Activated CD4-positive, alpha-beta T cell treated with anti-CD3 and anti-CD28 coated beads, Interleukin-2, amount 10 ng/mL, durations not matched to agents 24 days and 14 days (primary cell): ENCODE data around the gene PARD6G. TPM values are rescaled to one million over a fixed set of nuclear protein-coding genes. Genes with fewer than 3 reads are reported as not detected.
"Not testable (repeated sequence)": the region's sequence is repeated elsewhere in the genome, so short reads cannot be mapped to it uniquely, and the experiment has no call there.

Experiments used
- DNase-seq: peaks from one replicate; pipeline ENCODE4 v3.0.0; 2022
- H3K27ac Mint-ChIP-seq: one replicate; pipeline ENCODE4 v1.8.0; 2022; ENCODE audit warnings: mild to moderate bottlenecking, mixed read lengths
- H3K27me3 Mint-ChIP-seq: one replicate; pipeline ENCODE4 v1.8.0; 2022; ENCODE audit warnings: mixed read lengths
- H3K36me3 Mint-ChIP-seq: one replicate; pipeline ENCODE4 v1.8.0; 2022; ENCODE audit warnings: low read depth, mild to moderate bottlenecking, mixed read lengths
- H3K4me1 Mint-ChIP-seq: one replicate; pipeline ENCODE4 v1.8.0; 2021; ENCODE audit warnings: mixed read lengths
- H3K4me3 Mint-ChIP-seq: one replicate; pipeline ENCODE4 v1.8.0; 2022; ENCODE audit warnings: mild to moderate bottlenecking, moderate library complexity, mixed read lengths
- H3K9me3 Mint-ChIP-seq: one replicate; pipeline ENCODE4 v1.8.0; 2021; ENCODE audit warnings: mixed read lengths
- intact Hi-C: fragments of 100-400 bp; cut with micrococcal nuclease; formaldehyde crosslinking; loops from one replicate; pipeline ENCODE4 v1.15.1; 2023
- total RNA-seq: library from RNA; stranded (reverse); gene quantifications from 2 replicates; pipeline ENCODE4 v1.2.3, GENCODE V29; 2022

Gene PARD6G
- total RNA-seq, 1 donor from 2014 or later: 0.40 TPM

DNA sequence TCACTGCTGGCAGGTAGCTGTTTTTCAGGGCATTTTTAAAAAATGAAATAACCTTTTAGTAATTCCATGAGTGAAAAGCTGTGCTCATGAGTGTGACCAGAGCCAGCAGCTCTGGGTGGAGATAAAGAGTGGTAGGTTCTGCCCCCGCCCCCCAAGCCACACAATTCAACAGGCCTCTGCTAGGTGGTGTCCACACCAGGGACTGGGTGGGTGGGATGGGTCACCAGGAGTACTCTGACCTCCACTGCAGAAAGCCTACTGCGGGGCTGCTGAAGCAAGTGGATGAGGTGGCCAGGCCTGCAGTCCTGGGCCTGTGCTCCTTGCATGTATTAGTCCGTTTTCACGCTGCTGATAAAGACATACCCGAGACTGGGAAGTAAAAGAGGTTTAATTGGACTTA, 15.3 kb downstream of the PARD6G start:
- Mint-ChIP-seq H3K27ac (no peak overlapping the region), H3K27me3 (peaks cover 6% of the 10 kb centered on the region), H3K36me3 (no peaks in the 10 kb centered on the region), H3K4me1 (no peaks in the 10 kb centered on the region), H3K4me3 (no peak overlapping the region), H3K9me3 (no peaks in the 10 kb centered on the region)
- no peak for DNase-seq
- intact Hi-C loops: no loop called here

- Mint-ChIP-seq H3K9me3 (no peaks in the 10 kb centered on the region), H3K4me3 (no peak overlapping the region), H3K27ac (no peak overlapping the region), H3K36me3 (no peaks in the 10 kb centered on the region), H3K4me1 (no peaks in the 10 kb centered on the region), H3K27me3 (peaks cover 6% of the 10 kb centered on the region)
- DNase-seq: no peak
- intact Hi-C loops: no loop called here
These were observed 15.7 kb downstream of the PARD6G start for GRCh38 chr18:80231616-80232015.

DNA sequence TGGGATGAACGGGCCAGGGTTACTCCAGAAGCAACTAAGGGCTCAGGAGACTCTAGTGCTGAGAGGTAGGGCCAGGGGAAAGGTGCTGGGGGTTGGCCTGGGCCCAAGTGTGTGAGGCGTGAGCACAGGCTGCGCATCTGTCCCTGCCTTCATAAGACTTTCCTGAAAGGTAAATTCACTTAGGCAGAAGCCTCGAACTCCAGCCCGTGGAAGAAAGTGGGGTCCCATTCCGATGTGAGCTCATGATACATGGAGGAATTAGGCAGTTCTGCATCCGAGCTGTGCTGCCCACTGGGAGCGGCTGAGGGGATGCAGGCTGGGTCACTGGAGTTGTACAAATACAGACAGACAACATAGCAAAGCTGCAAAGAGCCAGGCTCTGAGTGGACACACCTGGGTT, 16.2 kb downstream of the PARD6G start:
- peaks cover 2% of the 10 kb centered on the region for H3K27me3 Mint-ChIP-seq
- no peak overlapping the region for H3K27ac Mint-ChIP-seq
- no peaks in the 10 kb centered on the region for H3K9me3 Mint-ChIP-seq
- H3K36me3 Mint-ChIP-seq: no peaks in the 10 kb centered on the region
- H3K4me3 Mint-ChIP-seq: no peak overlapping the region
- H3K4me1 Mint-ChIP-seq: no peaks in the 10 kb centered on the region
- DNase-seq: peak; percentile 43
- intact Hi-C loops: no loop called here

DNA sequence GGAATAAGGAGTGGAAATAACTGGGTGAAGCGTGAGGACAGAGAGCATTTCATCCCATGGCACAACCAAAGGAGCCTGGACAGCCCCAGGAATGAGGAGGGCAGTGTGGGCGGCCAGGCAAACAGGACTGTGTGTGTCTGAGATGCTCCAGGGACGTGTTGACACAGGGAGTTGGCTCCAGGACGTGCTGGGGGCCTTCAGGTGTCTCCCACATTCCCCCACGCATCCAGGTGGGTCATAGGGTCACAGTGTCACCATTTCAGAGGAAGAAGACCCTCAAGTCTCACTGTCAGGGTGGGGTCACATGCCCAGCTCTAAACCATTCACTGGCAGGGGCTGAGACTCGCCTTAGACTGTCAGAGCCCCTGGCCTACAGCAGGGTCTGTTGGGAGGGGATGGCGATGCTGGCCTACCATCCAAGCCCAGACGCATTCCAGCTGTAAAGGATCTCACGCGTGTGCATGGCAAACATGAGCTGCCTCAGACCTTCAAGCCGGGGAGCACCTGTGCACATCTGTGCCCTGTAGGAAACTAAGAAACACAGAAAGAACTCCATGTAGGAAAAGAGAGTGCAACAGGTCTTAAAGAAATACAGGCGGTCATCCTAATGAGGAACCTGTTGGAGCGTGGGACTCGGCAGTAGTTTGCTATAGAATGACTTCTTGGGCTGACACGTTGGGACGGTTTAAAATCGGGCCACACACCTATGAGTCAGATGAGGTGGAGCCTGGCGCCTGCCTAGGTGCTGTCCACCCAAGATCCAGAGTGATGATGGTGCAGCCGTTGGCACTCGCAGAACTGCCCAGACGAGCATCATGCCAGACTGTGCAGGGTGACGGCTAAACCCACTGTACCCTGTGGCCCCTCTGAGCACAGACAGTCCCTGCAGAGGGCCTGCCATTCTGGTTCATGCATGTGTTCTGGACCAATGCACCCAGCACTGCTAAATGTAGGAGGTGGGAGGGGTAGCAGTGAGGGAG, 17.3 kb downstream of the PARD6G start:
- Mint-ChIP-seq H3K4me3 (no peak overlapping the region), H3K4me1 (no peaks in the 10 kb centered on the region), H3K27ac (no peak overlapping the region), H3K9me3 (no peaks in the 10 kb centered on the region), H3K27me3 (no peaks in the 10 kb centered on the region), H3K36me3 (no peaks in the 10 kb centered on the region)
- DNase-seq: no peak
- intact Hi-C loops: no loop called here

DNA sequence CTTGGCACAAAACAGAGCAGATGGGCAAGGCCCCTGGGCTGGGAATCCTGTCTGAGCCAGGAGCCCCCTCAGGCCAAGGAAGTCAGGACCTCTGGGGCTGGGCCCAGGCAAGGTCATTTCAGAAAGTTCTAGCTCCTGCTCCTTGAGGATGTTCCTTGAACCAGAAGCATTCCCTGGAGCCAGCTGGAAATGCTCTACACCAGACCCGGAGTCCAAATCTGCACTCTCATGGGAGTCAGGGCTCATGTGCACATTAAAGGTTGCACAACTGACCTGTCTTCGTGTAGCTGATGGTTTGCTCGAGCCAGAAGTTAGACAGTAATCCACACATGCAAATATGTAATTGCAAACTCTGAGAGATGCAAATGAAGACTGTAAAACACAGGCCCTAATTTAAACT, 18.0 kb downstream of the PARD6G start:
- H3K27ac Mint-ChIP-seq: no peak overlapping the region
- no peaks in the 10 kb centered on the region for H3K4me1 Mint-ChIP-seq
- intact Hi-C loops: no loop called here
- no peaks in the 10 kb centered on the region for H3K27me3 Mint-ChIP-seq
- H3K9me3 Mint-ChIP-seq: no peaks in the 10 kb centered on the region
- DNase-seq: no peak
- no peaks in the 10 kb centered on the region for H3K36me3 Mint-ChIP-seq
- no peak overlapping the region for H3K4me3 Mint-ChIP-seq

- intact Hi-C loops: no loop called here
- Mint-ChIP-seq H3K4me1 (no peaks in the 10 kb centered on the region), H3K9me3 (no peaks in the 10 kb centered on the region), H3K4me3 (no peak overlapping the region), H3K27ac (no peak overlapping the region), H3K27me3 (no peaks in the 10 kb centered on the region), H3K36me3 (no peaks in the 10 kb centered on the region)
- no peak for DNase-seq
These were observed 19.1 kb downstream of the PARD6G start for GRCh38 chr18:80228051-80228848.

DNA sequence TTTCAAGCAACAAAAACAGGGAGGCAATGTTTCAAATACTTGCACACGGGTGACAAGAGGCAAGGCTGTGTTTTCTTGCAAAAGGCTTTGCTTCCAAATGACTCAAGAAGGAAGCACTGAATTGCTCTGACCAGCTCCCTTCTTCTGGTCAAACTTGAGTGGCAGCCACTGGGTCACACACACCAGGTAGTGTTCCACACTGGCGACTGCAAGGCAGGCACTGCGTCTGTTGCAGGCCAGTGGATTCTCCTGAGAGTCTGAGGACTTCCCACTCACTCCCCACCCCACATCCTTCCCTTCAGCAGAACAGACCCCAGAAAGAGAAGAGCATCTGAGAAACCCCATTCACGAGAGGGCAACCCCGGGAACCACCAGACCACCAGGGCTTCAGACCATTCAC, 19.8 kb downstream of the PARD6G start:
- no peaks in the 10 kb centered on the region for H3K9me3 Mint-ChIP-seq
- peak; percentile 40 for DNase-seq
- H3K4me1 Mint-ChIP-seq: no peaks in the 10 kb centered on the region
- no peak overlapping the region for H3K27ac Mint-ChIP-seq
- no peaks in the 10 kb centered on the region for H3K27me3 Mint-ChIP-seq
- no peak overlapping the region for H3K4me3 Mint-ChIP-seq
- H3K36me3 Mint-ChIP-seq: no peaks in the 10 kb centered on the region
- intact Hi-C loops: no loop called here

GRCh38 chr18:80225685-80226084, 21.6 kb downstream of the PARD6G start:
- H3K27ac Mint-ChIP-seq: no peak overlapping the region
- intact Hi-C loops: no loop called here
- H3K27me3 Mint-ChIP-seq: peaks cover 4% of the 10 kb centered on the region
- no peaks in the 10 kb centered on the region for H3K4me1 Mint-ChIP-seq
- no peak overlapping the region for H3K4me3 Mint-ChIP-seq
- no peaks in the 10 kb centered on the region for H3K9me3 Mint-ChIP-seq
- no peaks in the 10 kb centered on the region for H3K36me3 Mint-ChIP-seq
- DNase-seq: no peak

GRCh38 chr18:80223581-80224148, 23.6 kb downstream of the PARD6G start:
- no peaks in the 10 kb centered on the region for H3K4me1 Mint-ChIP-seq
- H3K27me3 Mint-ChIP-seq: peaks cover 4% of the 10 kb centered on the region
- intact Hi-C loops: no loop called here
- no peak for DNase-seq
- no peaks in the 10 kb centered on the region for H3K36me3 Mint-ChIP-seq
- H3K9me3 Mint-ChIP-seq: no peaks in the 10 kb centered on the region
- no peak overlapping the region for H3K27ac Mint-ChIP-seq
- no peak overlapping the region for H3K4me3 Mint-ChIP-seq

DNA sequence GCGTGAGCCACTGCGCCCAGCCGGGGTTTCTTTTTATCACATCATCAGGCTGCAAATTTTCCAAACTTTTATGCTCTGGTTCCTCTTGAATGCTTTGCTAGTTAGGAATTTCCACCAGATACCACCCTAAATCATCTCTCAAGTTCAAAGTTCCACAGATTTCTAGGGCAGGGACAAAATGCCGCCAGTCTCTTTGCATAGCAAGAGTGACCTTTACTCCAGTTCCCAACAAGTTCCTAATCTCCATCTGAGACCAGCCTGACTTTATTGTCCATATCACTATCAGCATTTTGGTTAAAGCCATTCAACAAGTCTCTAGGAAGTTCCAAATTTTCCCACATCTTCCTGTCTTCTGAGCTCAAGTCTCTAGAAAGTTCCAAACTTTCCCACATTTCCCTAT, 27.8 kb downstream of the PARD6G start:
- intact Hi-C loops, H3K4me3 Mint-ChIP-seq, DNase-seq, H3K27ac Mint-ChIP-seq, H3K4me1 Mint-ChIP-seq, H3K9me3 Mint-ChIP-seq, H3K36me3 Mint-ChIP-seq: not testable (repeated sequence)
- peaks cover 11% of the 10 kb centered on the region for H3K27me3 Mint-ChIP-seq

GRCh38 chr18:80218341-80219227, 28.7 kb downstream of the PARD6G start:
- Mint-ChIP-seq H3K27me3 (peaks cover 14% of the 10 kb centered on the region), H3K27ac (no peak overlapping the region), H3K4me1 (no peaks in the 10 kb centered on the region), H3K9me3 (no peaks in the 10 kb centered on the region), H3K4me3 (no peak overlapping the region), H3K36me3 (no peaks in the 10 kb centered on the region)
- no peak for DNase-seq
- intact Hi-C loops: no loop called here

- Mint-ChIP-seq H3K9me3 (peaks cover 3% of the 10 kb centered on the region), H3K4me1 (no peaks in the 10 kb centered on the region), H3K27me3 (peaks cover 28% of the 10 kb centered on the region), H3K36me3 (no peaks in the 10 kb centered on the region), H3K4me3 (no peak overlapping the region), H3K27ac (no peak overlapping the region)
- intact Hi-C loops: no loop called here
- no peak for DNase-seq
These were observed 34.1 kb downstream of the PARD6G start for GRCh38 chr18:80213182-80213581.

- Mint-ChIP-seq H3K27me3 (peaks cover 26% of the 10 kb centered on the region), H3K4me1 (no peaks in the 10 kb centered on the region), H3K4me3 (no peak overlapping the region), H3K9me3 (peaks cover 3% of the 10 kb centered on the region), H3K36me3 (no peaks in the 10 kb centered on the region), H3K27ac (no peak overlapping the region)
- intact Hi-C loops: no loop called here
- DNase-seq: no peak
These were observed 36.8 kb downstream of the PARD6G start for GRCh38 chr18:80210312-80211083.
